Gastrocnemius medialis (tissue), 4 donors: ENCODE results near the gene PARP1.

Experiments
- POLR2A ChIP-seq, 2 donors: fragments of 450-650 bp; IDR thresholded peaks; one replicate each; pipeline ENCODE4 v1.6.1; 2017; ENCODE audit warnings: antibody characterized with exemption in 2 of 2, mild to moderate bottlenecking in 2 of 2, moderate library complexity in 2 of 2
- TF ChIP-seq, protein P1 (sequence below), 5 experiments: fragments of 450-650 bp in 3 of 5; fragments of 200-600 bp in 2 of 5; sonication (generic) in 2 of 5; IDR thresholded peaks in 4 of 5; conservative IDR thresholded peaks in 1 of 5; 1 replicate in 4 of 5; 2 replicates in 1 of 5; pipeline ENCODE4 v1.5.1; 2016 to 2019; ENCODE audit warnings: antibody characterized with exemption in 5 of 5, mild to moderate bottlenecking in 3 of 5, moderate library complexity in 3 of 5

DNA sequence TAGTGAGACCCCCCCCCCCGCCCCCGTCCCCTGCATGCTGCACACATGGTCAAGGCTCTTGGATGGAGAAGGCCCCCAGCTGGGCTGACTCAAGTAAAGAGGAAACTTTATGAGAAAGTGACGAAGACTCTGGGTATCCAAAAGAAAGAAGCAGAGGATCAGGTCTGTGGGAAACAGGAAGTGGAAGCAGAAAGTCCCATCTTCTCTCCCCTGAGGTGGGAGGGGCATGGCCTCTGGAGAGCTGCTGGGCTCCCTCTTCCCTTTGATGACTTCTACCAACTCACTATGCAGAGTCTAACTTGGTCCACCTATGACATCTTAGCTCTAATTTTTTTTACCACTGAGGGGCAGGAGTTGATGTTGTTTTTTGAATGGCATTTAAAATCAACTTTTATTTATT, 56.2 kb downstream of the PARP1 start:
- TF ChIP-seq, protein P1, sequence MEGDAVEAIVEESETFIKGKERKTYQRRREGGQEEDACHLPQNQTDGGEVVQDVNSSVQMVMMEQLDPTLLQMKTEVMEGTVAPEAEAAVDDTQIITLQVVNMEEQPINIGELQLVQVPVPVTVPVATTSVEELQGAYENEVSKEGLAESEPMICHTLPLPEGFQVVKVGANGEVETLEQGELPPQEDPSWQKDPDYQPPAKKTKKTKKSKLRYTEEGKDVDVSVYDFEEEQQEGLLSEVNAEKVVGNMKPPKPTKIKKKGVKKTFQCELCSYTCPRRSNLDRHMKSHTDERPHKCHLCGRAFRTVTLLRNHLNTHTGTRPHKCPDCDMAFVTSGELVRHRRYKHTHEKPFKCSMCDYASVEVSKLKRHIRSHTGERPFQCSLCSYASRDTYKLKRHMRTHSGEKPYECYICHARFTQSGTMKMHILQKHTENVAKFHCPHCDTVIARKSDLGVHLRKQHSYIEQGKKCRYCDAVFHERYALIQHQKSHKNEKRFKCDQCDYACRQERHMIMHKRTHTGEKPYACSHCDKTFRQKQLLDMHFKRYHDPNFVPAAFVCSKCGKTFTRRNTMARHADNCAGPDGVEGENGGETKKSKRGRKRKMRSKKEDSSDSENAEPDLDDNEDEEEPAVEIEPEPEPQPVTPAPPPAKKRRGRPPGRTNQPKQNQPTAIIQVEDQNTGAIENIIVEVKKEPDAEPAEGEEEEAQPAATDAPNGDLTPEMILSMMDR (IDR thresholded peaks at IDR 0.05 in 4 of 5, conservative IDR thresholded peaks at IDR 0.05 in 1 of 5) = no peak
- TF ChIP-seq POLR2A (IDR thresholded peaks at IDR 0.05) = no peak
